ENCODE measurements around the gene MRTFA.
"Not testable (repeated sequence)": the region's sequence is repeated elsewhere in the genome, so short reads cannot be mapped to it uniquely, and the experiment has no call there.

The MRTFA gene

GRCh38 chr22:40387746-40388145 is 248.8 kb downstream of the MRTFA start:
- TF ChIP-seq HDGF (IDR thresholded peaks at IDR 0.05; ENCODE audit: borderline replicate concordance) (no peak), L3MBTL2 (conservative IDR thresholded peaks at IDR 0.05) (no peak), FOXK2 (IDR thresholded peaks at IDR 0.05) (no peak), BHLHE40 (IDR thresholded peaks at IDR 0.05; ENCODE audit: borderline replicate concordance) (no peak), ARNT (IDR thresholded peaks at IDR 0.05) (no peak), NFRKB (IDR thresholded peaks at IDR 0.05) (no peak)
- POLR2A ChIA-PET: no interaction called here
- CTCF ChIA-PET: interaction anchor here (0.7 kb wide), 1 partner anchor 49 kb away, joined by 3 read pairs; no protein-coding TSS in a partner anchor

GRCh38 chr22:40385036-40385782 is 251.3 kb downstream of the MRTFA start:
- CTCF ChIA-PET: no interaction called here
- no peak for TF ChIP-seq SUZ12 (IDR thresholded peaks at IDR 0.05)
- TF ChIP-seq TARDBP (IDR thresholded peaks at IDR 0.05): no peak
- no peak for TF ChIP-seq NFRKB (IDR thresholded peaks at IDR 0.05)
- no peak for TF ChIP-seq CTBP1 (IDR thresholded peaks at IDR 0.05; ENCODE audit: borderline replicate concordance)
- TF ChIP-seq FOXA1 (IDR thresholded peaks at IDR 0.05): no peak
- POLR2A ChIA-PET: interaction anchor here (1.1 to 1.4 kb wide), 2 partner anchors 15 to 24 kb away, joined by 3 read pairs; partner anchors contain the start of gene SGSM3
- DNase-seq (ENCODE audit: extremely low spot score): no peak

More at GRCh38 chr22:40387746-40388145, 248.8 kb downstream of the MRTFA start:
- no peak for DNase-seq (ENCODE audit: extremely low spot score)

- TF ChIP-seq PKNOX1 (IDR thresholded peaks at IDR 0.05) (no peak), FOXA1 (IDR thresholded peaks at IDR 0.05) (no peak), SUZ12 (IDR thresholded peaks at IDR 0.05) (no peak), FOXK2 (IDR thresholded peaks at IDR 0.05) (no peak), NFRKB (IDR thresholded peaks at IDR 0.05) (no peak), L3MBTL2 (conservative IDR thresholded peaks at IDR 0.05) (no peak), ELF4 (IDR thresholded peaks at IDR 0.05) (no peak), SP1 (IDR thresholded peaks at IDR 0.05) (no peak), ARNT (IDR thresholded peaks at IDR 0.05) (no peak), ZNF384 (IDR thresholded peaks at IDR 0.05) (no peak), HDGF (IDR thresholded peaks at IDR 0.05; ENCODE audit: borderline replicate concordance) (no peak), TARDBP (IDR thresholded peaks at IDR 0.05) (no peak), CTBP1 (IDR thresholded peaks at IDR 0.05; ENCODE audit: borderline replicate concordance) (no peak), LEF1 (IDR thresholded peaks at IDR 0.05; ENCODE audit: borderline replicate concordance) (no peak), FOXM1 (IDR thresholded peaks at IDR 0.05; ENCODE audit: borderline replicate concordance) (no peak), BHLHE40 (IDR thresholded peaks at IDR 0.05; ENCODE audit: borderline replicate concordance) (no peak)
- ChIA-PET POLR2A (interaction anchor here (1.4 kb wide), 1 partner anchor 13 kb away, joined by 3 read pairs; the partner anchor contains the start of gene SGSM3), CTCF (interaction anchor here (1.2 kb wide), 1 partner anchor 53 kb away, joined by 4 read pairs; no protein-coding TSS in a partner anchor)
- no peak for DNase-seq (ENCODE audit: extremely low spot score)
Measured at GRCh38 chr22:40383905-40384304, 252.6 kb downstream of the MRTFA start.

- CTCF ChIA-PET: no interaction called here
- DNase-seq (ENCODE audit: extremely low spot score): no peak
- POLR2A ChIA-PET: interaction anchor here (1.5 kb wide), 1 partner anchor 8 kb away, joined by 4 read pairs; no protein-coding TSS in a partner anchor
- TF ChIP-seq ARNT (IDR thresholded peaks at IDR 0.05) (no peak), FOXA1 (IDR thresholded peaks at IDR 0.05) (no peak), HDGF (IDR thresholded peaks at IDR 0.05; ENCODE audit: borderline replicate concordance) (no peak), CTBP1 (IDR thresholded peaks at IDR 0.05; ENCODE audit: borderline replicate concordance) (no peak), SP1 (IDR thresholded peaks at IDR 0.05) (no peak), FOXM1 (IDR thresholded peaks at IDR 0.05; ENCODE audit: borderline replicate concordance) (no peak), TARDBP (IDR thresholded peaks at IDR 0.05) (no peak), NFRKB (IDR thresholded peaks at IDR 0.05) (no peak), ELF4 (IDR thresholded peaks at IDR 0.05) (no peak), SUZ12 (IDR thresholded peaks at IDR 0.05) (no peak), FOXK2 (IDR thresholded peaks at IDR 0.05) (no peak), LEF1 (IDR thresholded peaks at IDR 0.05; ENCODE audit: borderline replicate concordance) (no peak), PKNOX1 (IDR thresholded peaks at IDR 0.05) (no peak), L3MBTL2 (conservative IDR thresholded peaks at IDR 0.05) (no peak), ZNF384 (IDR thresholded peaks at IDR 0.05) (no peak), BHLHE40 (IDR thresholded peaks at IDR 0.05; ENCODE audit: borderline replicate concordance) (no peak)
Measured at GRCh38 chr22:40381461-40381860, 255.1 kb downstream of the MRTFA start.

- DNase-seq (ENCODE audit: extremely low spot score); CTCF ChIA-PET: not testable (repeated sequence)
- POLR2A ChIA-PET: interaction anchor here (0.6 kb wide), 1 partner anchor 128 kb away, joined by 3 read pairs; no protein-coding TSS in a partner anchor
Measured at GRCh38 chr22:40378448-40378847, 258.1 kb downstream of the MRTFA start.

- no peak for TF ChIP-seq FOXA1 (IDR thresholded peaks at IDR 0.05)
- TF ChIP-seq NFRKB (IDR thresholded peaks at IDR 0.05): no peak
- TF ChIP-seq ELF4 (IDR thresholded peaks at IDR 0.05): no peak
- TF ChIP-seq BHLHE40 (IDR thresholded peaks at IDR 0.05; ENCODE audit: borderline replicate concordance): no peak
- no peak for TF ChIP-seq ZNF384 (IDR thresholded peaks at IDR 0.05)
- TF ChIP-seq TARDBP (IDR thresholded peaks at IDR 0.05): no peak
- no peak for TF ChIP-seq L3MBTL2 (conservative IDR thresholded peaks at IDR 0.05)
- no peak for TF ChIP-seq CTBP1 (IDR thresholded peaks at IDR 0.05; ENCODE audit: borderline replicate concordance)
- no peak for TF ChIP-seq HDGF (IDR thresholded peaks at IDR 0.05; ENCODE audit: borderline replicate concordance)
- no peak for TF ChIP-seq SP1 (IDR thresholded peaks at IDR 0.05)
- TF ChIP-seq ARNT (IDR thresholded peaks at IDR 0.05): no peak
- no peak for TF ChIP-seq LEF1 (IDR thresholded peaks at IDR 0.05; ENCODE audit: borderline replicate concordance)
- TF ChIP-seq SUZ12 (IDR thresholded peaks at IDR 0.05): no peak
- TF ChIP-seq FOXM1 (IDR thresholded peaks at IDR 0.05; ENCODE audit: borderline replicate concordance): no peak
- TF ChIP-seq FOXK2 (IDR thresholded peaks at IDR 0.05): no peak
- TF ChIP-seq PKNOX1 (IDR thresholded peaks at IDR 0.05): no peak
- CTCF ChIA-PET: no interaction called here
- DNase-seq (ENCODE audit: extremely low spot score): no peak
- POLR2A ChIA-PET: interaction anchor here (1.7 kb wide), 1 partner anchor 274 kb away, joined by 5 read pairs; no protein-coding TSS in a partner anchor
Measured at GRCh38 chr22:40377931-40378330, 258.6 kb downstream of the MRTFA start.
